Lower lobe of right lung (tissue), 2 donors: ENCODE measurements around the gene HECW1. TPM values are rescaled to one million over a fixed set of nuclear protein-coding genes. Genes with fewer than 3 reads are reported as not detected.

Experiments used
- ATAC-seq, 2 donors: fragments of 200-7000 bp; cut with Tn5 transposase; one replicate each; pipeline ENCODE4 v1.9.1; 2020 to 2022; ENCODE audit warnings: mild to moderate bottlenecking in 2 of 2, moderate library complexity in 2 of 2
- DNase-seq: peaks from one replicate; pipeline ENCODE4 v3.0.0-alpha.2; 2020
- H3K27ac ChIP-seq: fragments of 200-600 bp; one replicate; pipeline ENCODE4 v1.8.0; 2022
- H3K27me3 ChIP-seq: fragments of 200-600 bp; one replicate; pipeline ENCODE4 v1.8.0; 2022; ENCODE audit warnings: low read depth
- H3K36me3 ChIP-seq: fragments of 200-600 bp; one replicate; pipeline ENCODE4 v1.8.0; 2022; ENCODE audit warnings: mild to moderate bottlenecking
- H3K4me1 ChIP-seq: fragments of 200-600 bp; one replicate; pipeline ENCODE4 v1.8.0; 2022
- H3K4me3 ChIP-seq: fragments of 200-600 bp; one replicate; pipeline ENCODE4 v1.8.0; 2022; ENCODE audit warnings: mild to moderate bottlenecking
- H3K9me3 ChIP-seq: fragments of 200-600 bp; one replicate; pipeline ENCODE4 v1.8.0; 2022
- intact Hi-C: fragments of 100-400 bp; cut with DNase I; formaldehyde crosslinking; loops from one replicate; pipeline ENCODE4 v1.11.0; 2022
- total RNA-seq: library from RNA; stranded (reverse); fragmentation: NEBNext Ultra II Directional; extraction: Animal tissue kit (Norgen Biotek cat#: 25700); gene quantifications from one replicate; pipeline ENCODE4 v1.2.1, GENCODE V29; 2021
- TF ChIP-seq, protein P1 (sequence below): fragments of 200-600 bp; IDR thresholded peaks from one replicate; pipeline ENCODE4 v1.8.0; 2022; ENCODE audit warnings: antibody characterized with exemption, mild to moderate bottlenecking
- donor health status: DM: no; HTN: yes; CAD: no; lungs with severe emphysema.

The HECW1 gene
- total RNA-seq, 1 donor from 2014 or later, result 0.06 TPM

DNA sequence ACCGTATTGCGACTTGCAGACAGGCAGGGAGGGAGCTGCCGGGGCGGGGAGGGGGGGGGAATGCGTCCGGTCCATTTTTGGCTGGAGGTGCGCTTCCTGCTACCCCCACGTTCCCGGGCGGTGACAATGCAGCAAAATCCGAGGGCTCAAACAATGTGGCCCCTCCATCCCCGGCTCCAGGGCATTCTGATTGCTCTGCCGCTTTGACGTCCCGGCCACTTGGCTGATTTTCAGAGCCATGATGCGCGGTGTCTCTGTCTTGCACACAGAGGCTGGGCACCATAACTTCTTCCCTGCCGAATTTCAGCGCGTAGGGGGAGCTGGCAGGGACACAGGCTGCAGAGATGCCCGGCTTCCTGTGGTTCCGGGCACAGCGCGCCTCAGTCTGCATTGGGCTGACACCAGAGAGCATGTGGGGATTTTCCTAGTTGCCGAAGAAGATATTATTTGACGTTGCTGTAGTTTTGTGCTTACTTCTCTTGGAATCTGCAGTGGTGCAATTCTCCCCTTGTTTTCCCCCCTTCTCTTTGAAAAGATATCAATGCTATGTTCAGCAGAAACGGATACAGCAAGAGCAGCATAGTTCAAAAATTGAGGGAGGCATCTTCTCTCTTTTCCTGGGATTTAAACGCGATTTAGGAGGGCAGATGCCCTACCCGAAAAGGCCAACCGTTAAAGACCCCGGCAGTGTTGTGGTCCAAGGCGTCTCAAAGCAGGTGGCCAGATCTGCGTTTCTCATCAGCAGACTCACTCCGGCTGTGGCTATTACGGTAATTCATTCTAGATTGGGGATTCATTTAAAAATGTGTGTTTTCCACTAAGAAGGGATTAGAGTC is 1.4 kb downstream of the HECW1 start:
- intact Hi-C loops, result no loop called here
- H3K9me3 ChIP-seq, result no peaks in the 10 kb centered on the region
- H3K27me3 ChIP-seq, result peaks cover 70% of the 10 kb centered on the region
- ATAC-seq (no peak), DNase-seq (no peak)
- TF ChIP-seq, protein P1, sequence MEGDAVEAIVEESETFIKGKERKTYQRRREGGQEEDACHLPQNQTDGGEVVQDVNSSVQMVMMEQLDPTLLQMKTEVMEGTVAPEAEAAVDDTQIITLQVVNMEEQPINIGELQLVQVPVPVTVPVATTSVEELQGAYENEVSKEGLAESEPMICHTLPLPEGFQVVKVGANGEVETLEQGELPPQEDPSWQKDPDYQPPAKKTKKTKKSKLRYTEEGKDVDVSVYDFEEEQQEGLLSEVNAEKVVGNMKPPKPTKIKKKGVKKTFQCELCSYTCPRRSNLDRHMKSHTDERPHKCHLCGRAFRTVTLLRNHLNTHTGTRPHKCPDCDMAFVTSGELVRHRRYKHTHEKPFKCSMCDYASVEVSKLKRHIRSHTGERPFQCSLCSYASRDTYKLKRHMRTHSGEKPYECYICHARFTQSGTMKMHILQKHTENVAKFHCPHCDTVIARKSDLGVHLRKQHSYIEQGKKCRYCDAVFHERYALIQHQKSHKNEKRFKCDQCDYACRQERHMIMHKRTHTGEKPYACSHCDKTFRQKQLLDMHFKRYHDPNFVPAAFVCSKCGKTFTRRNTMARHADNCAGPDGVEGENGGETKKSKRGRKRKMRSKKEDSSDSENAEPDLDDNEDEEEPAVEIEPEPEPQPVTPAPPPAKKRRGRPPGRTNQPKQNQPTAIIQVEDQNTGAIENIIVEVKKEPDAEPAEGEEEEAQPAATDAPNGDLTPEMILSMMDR, result no peak
- H3K36me3 ChIP-seq, result no peaks in the 10 kb centered on the region
- no peak overlapping the region for H3K27ac ChIP-seq
- H3K4me3 ChIP-seq, result peak overlapping the region; percentile 44
- H3K4me1 ChIP-seq, result peaks cover 15% of the 10 kb centered on the region

- H3K4me1 ChIP-seq, result peaks cover 15% of the 10 kb centered on the region
- H3K4me3 ChIP-seq, result no peak overlapping the region
- no peaks in the 10 kb centered on the region for H3K36me3 ChIP-seq
- peaks cover 75% of the 10 kb centered on the region for H3K27me3 ChIP-seq
- ATAC-seq (no peak), DNase-seq (no peak)
- intact Hi-C loops, result no loop called here
- TF ChIP-seq, protein P1, result no peak
- no peaks in the 10 kb centered on the region for H3K9me3 ChIP-seq
- no peak overlapping the region for H3K27ac ChIP-seq
These were observed 2.0 kb downstream of the HECW1 start for GRCh38 chr7:43114458-43114780.

GRCh38 chr7:43116451-43116850 is 4.0 kb downstream of the HECW1 start:
- ATAC-seq, result no peak
- TF ChIP-seq, protein P1, result no peak
- H3K36me3 ChIP-seq, result no peaks in the 10 kb centered on the region

GRCh38 chr7:43117095-43117494 is 4.6 kb downstream of the HECW1 start:
- H3K27me3 ChIP-seq, result peaks cover 65% of the 10 kb centered on the region
- H3K4me3 ChIP-seq, result no peak overlapping the region
- H3K9me3 ChIP-seq, result no peaks in the 10 kb centered on the region
- ATAC-seq (no peak), DNase-seq (no peak)
- no peaks in the 10 kb centered on the region for H3K36me3 ChIP-seq
- intact Hi-C loops, result no loop called here
- no peak overlapping the region for H3K27ac ChIP-seq
- TF ChIP-seq, protein P1, result no peak
- H3K4me1 ChIP-seq, result peaks cover 15% of the 10 kb centered on the region

More at GRCh38 chr7:43116451-43116850, 4.0 kb downstream of the HECW1 start:
- Histone ChIP-seq H3K27ac (no peak overlapping the region), H3K4me3 (no peak overlapping the region), H3K4me1 (peaks cover 15% of the 10 kb centered on the region), H3K27me3 (peaks cover 71% of the 10 kb centered on the region), H3K9me3 (no peaks in the 10 kb centered on the region)
- no peak for DNase-seq
- intact Hi-C loops, result no loop called here

DNA sequence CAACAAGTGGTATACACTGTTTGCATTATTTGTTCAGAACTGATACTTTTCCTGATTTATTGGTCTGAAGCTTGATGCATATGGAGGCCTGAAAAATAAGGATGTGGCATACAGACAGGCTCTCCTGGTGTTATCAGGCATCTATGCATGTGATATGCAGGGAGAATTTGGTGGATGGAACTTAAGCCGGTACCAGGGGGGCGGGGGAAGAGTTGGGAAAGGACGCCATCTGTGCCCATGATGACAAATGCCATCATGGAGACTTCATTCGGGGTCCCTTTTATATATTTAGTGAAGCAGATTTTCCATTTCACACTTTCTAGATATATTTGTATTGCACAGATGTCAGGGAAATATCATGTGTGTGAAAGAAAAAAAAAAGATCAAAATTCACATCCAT is 5.4 kb downstream of the HECW1 start:
- Histone ChIP-seq H3K27ac (no peak overlapping the region), H3K9me3 (no peaks in the 10 kb centered on the region), H3K36me3 (no peaks in the 10 kb centered on the region), H3K27me3 (peaks cover 57% of the 10 kb centered on the region), H3K4me1 (peaks cover 10% of the 10 kb centered on the region), H3K4me3 (no peak overlapping the region)
- TF ChIP-seq, protein P1, result no peak
- DNase-seq (no peak), ATAC-seq (no peak)
- intact Hi-C loops, result no loop called here
